ENCODE measurements around the gene DCDC1.

Gene DCDC1

DNA sequence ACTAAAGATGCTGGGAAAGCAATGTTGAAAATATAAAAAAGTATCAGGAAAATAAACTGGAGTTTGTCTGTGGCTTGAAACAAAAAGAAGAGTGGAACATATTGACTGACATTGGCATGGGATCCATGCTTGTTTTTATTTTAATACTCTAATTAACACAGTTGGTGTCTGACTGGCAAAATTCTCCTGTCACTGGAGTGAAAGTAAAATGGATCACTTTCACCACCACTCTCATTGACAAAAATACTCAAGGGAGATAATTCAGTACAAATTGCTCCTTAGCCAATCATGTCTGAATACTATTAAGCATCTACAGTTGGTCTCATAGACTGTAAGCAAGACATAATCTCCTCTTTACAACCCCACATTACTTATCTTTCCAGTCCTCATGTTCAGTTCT, 101.8 kb downstream of the DCDC1 start:
- Mint-ChIP-seq H3K9me3 (peaks cover 12% of the 10 kb centered on the region), H3K4me3 (no peak overlapping the region), H3K36me3 (no peaks in the 10 kb centered on the region), H3K27ac (no peak overlapping the region), H3K27me3 (peaks cover 1% of the 10 kb centered on the region), H3K4me1 (no peaks in the 10 kb centered on the region)

DNA sequence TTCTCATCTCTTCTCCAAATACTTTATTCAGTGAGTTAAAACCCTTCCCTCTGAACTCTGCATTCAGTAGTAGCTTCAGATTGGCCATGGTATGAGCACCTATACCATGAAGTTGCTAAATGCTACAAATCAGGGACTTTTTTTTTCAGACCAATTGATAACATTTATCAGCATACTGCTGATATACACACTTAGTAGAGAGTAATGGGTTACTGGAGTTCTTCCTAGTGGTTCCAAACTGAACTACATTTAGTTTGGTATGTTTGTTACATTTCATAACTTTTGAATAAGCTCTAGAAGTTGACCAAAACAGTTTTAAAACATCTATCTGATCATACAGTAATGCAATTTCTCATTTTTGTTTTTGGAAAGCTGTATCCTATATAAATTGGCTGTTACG, 104.7 kb downstream of the DCDC1 start:
- no peak overlapping the region for H3K4me3 Mint-ChIP-seq
- no peak overlapping the region for H3K27ac Mint-ChIP-seq
- H3K9me3 Mint-ChIP-seq = no peaks in the 10 kb centered on the region
- no peaks in the 10 kb centered on the region for H3K36me3 Mint-ChIP-seq
- peaks cover 1% of the 10 kb centered on the region for H3K27me3 Mint-ChIP-seq
- no peaks in the 10 kb centered on the region for H3K4me1 Mint-ChIP-seq

DNA sequence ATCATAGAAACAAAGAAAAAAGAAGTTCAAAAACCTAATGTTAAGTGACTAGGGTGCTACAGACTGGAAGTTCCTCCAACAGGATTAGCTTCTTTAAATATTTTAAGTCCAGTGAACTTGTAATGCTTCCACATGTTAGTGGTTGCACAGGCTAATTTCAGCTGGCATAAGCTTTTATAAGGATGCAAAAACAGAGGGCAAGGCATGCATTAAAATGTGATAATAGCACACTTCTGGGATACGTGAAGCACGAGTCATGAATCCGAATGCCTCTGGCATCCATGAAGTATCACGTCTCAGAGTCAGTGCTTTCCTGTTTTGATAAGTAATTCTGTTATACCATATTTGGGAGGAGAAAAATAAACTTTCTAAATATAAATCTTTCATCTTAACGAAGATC, 106.8 kb downstream of the DCDC1 start:
- Mint-ChIP-seq H3K36me3 (no peaks in the 10 kb centered on the region), H3K27ac (no peak overlapping the region), H3K9me3 (no peaks in the 10 kb centered on the region), H3K27me3 (peaks cover 1% of the 10 kb centered on the region), H3K4me1 (no peaks in the 10 kb centered on the region), H3K4me3 (no peak overlapping the region)

DNA sequence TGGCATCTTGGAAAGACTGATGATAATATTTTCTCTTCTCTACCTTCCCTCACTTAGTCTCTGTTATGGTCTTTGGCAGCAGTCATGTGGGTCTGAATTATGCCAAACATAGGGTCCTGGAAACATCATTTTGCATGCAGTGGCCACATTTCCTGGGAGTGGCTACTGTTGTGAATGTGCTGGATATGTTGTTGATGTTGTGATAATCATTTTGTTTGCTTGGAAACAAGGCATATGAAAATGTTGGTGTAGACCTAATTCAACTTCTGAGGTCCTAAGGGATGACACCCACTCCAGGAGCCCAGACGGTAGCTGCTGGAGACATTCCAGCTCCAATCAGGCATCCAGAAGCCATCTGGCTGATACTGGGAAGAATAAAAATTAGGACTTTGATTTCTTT, 109.7 kb downstream of the DCDC1 start:
- no peaks in the 10 kb centered on the region for H3K4me1 Mint-ChIP-seq
- no peaks in the 10 kb centered on the region for H3K27me3 Mint-ChIP-seq
- H3K36me3 Mint-ChIP-seq = no peaks in the 10 kb centered on the region
- H3K9me3 Mint-ChIP-seq = no peaks in the 10 kb centered on the region
- no peak overlapping the region for H3K27ac Mint-ChIP-seq
- no peak overlapping the region for H3K4me3 Mint-ChIP-seq

DNA sequence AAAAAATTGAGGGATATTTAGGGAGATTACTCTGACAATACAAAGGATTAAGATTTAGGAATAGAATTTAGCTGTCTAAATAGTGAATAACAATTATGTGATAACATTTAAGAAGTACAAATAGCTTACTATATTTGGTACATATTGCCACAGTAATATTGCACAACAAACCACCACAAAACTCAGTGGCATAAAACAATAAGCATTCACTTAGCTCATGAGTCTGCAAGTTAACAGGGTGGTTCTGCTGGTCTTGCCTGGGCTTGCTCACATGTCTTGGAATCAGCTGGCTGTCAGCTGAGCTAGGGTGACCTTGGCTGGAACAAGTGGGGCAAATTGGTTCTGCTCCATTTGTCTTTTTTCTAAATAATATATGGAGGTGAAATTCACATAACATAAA, 115.1 kb downstream of the DCDC1 start:
- H3K4me1 Mint-ChIP-seq = no peaks in the 10 kb centered on the region
- H3K36me3 Mint-ChIP-seq = no peaks in the 10 kb centered on the region
- H3K4me3 Mint-ChIP-seq = no peak overlapping the region
- H3K27ac Mint-ChIP-seq = no peak overlapping the region
- peaks cover 5% of the 10 kb centered on the region for H3K27me3 Mint-ChIP-seq
- no peaks in the 10 kb centered on the region for H3K9me3 Mint-ChIP-seq

DNA sequence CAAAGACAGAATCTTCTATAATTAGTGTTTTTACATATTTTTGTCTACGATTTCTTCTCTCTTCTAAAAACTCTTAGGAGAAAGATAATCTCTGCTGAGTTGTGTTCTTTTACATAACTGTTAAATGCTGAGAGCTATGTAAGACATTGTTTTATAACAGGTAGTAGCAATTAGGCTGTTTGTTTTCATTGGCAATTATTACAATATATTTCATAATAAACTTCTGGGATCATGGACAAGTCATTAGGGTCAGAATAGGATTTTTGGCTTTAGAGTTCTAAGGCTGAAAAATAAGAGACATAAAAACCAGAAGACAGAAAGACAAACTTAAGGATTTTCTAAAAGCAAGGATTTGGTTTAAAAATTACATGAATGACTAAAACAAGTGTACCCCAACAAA, 120.8 kb downstream of the DCDC1 start:
- Mint-ChIP-seq H3K9me3 (no peaks in the 10 kb centered on the region), H3K27ac (no peak overlapping the region), H3K4me3 (no peak overlapping the region), H3K36me3 (no peaks in the 10 kb centered on the region), H3K4me1 (no peaks in the 10 kb centered on the region), H3K27me3 (peaks cover 5% of the 10 kb centered on the region)

DNA sequence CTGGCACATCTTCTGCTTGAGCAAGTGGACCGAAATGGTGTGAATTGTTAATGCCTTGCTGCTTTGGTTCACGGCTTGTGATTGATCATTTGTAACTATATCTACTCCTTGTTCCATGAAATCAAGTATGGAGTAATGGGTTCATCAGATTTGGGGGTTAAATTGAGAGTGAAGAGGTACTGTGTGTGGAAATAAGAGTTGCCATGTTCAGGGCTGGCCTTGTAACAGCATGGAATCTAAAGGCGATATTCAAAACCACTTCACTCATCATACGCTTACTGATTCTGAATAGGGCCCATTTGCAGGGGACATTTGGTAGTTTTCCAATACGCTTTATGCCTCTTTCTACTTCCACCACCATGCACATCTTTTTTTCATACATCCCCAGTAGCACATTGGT, 122.2 kb downstream of the DCDC1 start:
- Mint-ChIP-seq H3K27ac (no peak overlapping the region), H3K4me3 (no peak overlapping the region), H3K27me3 (peaks cover 5% of the 10 kb centered on the region), H3K4me1 (no peaks in the 10 kb centered on the region), H3K36me3 (no peaks in the 10 kb centered on the region), H3K9me3 (no peaks in the 10 kb centered on the region)

DNA sequence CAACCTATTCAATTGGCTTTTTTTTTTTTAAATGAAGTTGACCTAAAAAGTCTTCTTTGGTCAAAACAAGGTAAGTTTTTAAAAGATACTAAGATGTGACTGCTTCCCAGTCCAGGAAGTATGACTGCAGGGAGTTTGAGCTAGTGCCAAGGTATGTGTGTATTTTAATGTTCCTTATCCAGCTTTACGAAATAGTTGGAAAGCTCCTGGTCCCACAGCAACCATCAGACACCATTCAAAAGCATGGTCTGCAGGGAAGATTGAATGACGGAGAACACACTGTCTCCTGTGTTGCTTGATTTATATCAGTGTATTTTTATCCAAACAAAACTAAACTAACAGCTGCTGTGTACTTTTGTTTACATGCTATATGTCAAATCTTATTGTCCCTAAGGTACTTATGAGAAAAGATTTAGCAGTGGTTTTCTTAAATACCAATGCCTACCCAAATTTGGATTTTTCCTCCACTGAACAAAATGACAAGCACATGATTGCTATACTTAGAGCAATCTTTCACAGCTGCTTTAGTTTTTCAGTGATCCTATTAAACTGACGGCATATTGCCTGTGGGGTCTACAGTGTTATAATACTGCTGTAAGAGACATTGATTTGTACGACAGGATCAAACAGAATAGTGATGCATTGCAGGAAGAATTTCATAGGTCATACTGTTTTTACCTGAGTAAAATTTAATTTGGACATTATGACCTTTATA, 122.9 kb downstream of the DCDC1 start:
- peaks cover 5% of the 10 kb centered on the region for H3K27me3 Mint-ChIP-seq
- no peaks in the 10 kb centered on the region for H3K9me3 Mint-ChIP-seq
- no peak overlapping the region for H3K27ac Mint-ChIP-seq
- no peaks in the 10 kb centered on the region for H3K36me3 Mint-ChIP-seq
- H3K4me3 Mint-ChIP-seq = no peak overlapping the region
- no peaks in the 10 kb centered on the region for H3K4me1 Mint-ChIP-seq

DNA sequence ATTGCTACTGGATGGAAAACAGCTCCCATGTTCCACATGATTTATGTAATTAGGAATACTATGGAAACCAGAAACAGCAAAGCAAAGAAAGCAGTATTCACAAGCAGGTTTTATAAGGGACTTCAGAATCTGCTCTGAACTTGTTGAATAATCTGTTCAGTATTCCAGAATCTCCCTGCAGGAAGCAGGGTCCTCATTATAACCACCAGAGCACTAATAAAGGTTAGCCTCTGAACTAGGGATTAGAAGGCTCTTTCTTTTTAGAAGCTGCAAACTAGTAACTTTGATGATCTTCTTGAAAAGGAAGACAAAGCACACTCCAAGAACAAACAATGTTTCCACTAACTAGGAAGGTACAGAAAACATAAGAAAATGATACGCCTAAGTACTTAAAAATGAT, 125.8 kb downstream of the DCDC1 start:
- H3K9me3 Mint-ChIP-seq = no peaks in the 10 kb centered on the region
- no peak overlapping the region for H3K27ac Mint-ChIP-seq
- H3K4me1 Mint-ChIP-seq = no peaks in the 10 kb centered on the region

DNA sequence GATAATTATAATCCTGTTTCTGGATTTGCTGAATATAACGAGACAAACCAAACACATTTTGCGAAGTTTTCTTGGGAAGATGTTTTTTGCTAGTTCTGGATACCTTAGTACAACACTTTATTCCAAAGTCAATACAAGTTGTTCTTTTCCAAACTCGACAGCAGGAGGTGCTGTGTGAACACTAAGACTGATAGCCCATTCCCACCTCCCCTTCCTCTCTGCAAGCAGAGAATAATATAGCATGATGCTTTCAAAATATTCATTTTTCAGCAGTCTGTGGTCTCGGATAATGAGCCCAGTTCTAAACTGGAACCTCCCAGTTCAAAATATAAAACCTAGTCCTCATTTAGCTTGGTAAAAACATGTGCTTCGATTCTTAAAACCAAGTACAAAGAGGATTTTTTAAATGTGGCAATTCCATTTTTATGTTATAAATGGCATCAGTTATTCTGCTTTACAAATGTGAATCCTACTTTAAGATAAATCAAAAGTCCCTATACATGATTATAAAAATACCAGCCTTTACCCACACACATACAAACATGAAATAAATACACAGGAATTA, 129.1 kb downstream of the DCDC1 start:
- Mint-ChIP-seq H3K27me3 (no peaks in the 10 kb centered on the region), H3K4me1 (no peaks in the 10 kb centered on the region), H3K4me3 (no peak overlapping the region), H3K9me3 (no peaks in the 10 kb centered on the region), H3K27ac (no peak overlapping the region), H3K36me3 (no peaks in the 10 kb centered on the region)

More for the DNA sequence above, 125.8 kb downstream of the DCDC1 start:
- Mint-ChIP-seq H3K4me3 (no peak overlapping the region), H3K27me3 (no peaks in the 10 kb centered on the region), H3K36me3 (no peaks in the 10 kb centered on the region)

DNA sequence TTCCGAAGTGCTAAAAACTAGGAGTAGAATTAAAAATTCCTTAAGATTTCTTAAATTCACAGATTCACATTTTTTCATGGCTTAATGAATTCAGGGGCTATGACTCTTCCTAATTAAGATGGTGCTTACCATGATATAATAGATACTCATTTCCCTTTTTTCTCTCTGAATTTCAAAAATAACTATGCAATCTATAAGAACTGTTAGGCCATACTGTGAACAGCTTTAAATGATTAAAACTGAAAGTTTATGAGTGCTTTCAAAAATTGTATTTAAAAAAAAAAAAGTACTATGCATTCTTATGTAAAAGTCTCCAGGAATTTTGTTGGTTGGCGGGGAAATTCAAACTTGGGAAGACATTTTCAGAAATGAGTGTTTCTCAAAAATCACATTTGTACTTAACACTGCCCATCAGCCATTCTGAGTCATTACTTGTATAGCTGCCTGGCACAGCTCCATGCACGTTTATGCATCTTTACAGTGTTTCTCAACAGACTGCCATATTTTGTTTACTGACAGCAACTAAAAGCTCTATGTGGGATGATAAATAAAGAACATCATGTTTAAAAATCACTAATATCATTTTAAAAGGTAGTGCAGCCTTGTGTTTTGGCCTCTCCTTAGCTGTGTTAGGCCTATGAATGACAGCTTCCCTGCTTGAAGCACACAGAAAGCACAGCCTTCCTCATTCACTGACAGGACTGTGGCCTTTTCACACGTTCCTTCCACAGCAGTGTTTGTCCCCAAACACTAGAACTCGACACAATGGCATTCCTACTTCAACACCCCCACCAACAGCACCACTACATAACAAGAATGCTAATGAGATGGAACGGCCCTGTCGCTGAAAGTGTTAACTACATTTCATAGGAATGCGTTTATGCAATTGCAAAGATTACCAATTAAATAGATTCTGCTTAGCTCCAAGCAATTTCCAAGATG, 131.4 kb downstream of the DCDC1 start:
- no peaks in the 10 kb centered on the region for H3K4me1 Mint-ChIP-seq
- no peaks in the 10 kb centered on the region for H3K27me3 Mint-ChIP-seq
- no peaks in the 10 kb centered on the region for H3K9me3 Mint-ChIP-seq
- no peaks in the 10 kb centered on the region for H3K36me3 Mint-ChIP-seq
- H3K4me3 Mint-ChIP-seq = no peak overlapping the region
- no peak overlapping the region for H3K27ac Mint-ChIP-seq

DNA sequence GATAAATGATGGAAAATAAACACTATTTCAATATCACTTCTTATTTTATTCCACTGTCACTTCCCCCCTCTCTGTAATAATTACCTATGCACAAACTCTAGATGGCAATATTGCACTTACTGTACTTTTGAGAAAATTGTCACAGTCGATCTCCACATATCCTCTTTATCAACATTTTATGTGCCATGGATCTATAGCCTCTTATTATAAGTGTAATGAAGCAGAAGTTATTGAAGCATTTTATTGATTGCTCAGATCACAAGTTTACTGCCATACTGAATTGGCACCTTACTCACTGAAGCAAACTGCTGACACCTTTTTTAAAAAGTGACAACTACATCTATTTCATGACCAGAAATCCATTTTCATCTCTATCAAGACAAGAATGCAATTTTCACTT, 133.4 kb downstream of the DCDC1 start:
- Mint-ChIP-seq H3K4me1 (no peaks in the 10 kb centered on the region), H3K27me3 (no peaks in the 10 kb centered on the region), H3K4me3 (no peak overlapping the region), H3K27ac (no peak overlapping the region), H3K36me3 (no peaks in the 10 kb centered on the region), H3K9me3 (no peaks in the 10 kb centered on the region)

DNA sequence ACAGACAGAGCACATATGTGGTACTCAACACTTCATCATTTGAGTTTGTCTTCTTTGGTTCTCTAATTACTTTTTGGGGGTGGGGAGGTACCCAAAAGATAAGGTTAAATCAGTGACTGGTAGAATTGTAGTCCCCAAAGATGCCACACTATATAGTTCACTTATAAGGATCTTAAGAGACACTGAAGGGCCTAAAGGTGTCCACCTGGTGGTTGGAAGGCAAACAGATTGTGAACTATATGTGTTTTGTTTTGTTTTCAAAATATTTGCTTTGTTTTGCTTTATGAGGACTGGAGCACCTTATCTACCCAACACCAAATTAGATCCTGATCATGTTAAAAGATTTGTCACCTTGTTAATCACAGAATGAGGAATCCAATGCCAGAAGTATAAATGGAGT, 136.1 kb downstream of the DCDC1 start:
- Mint-ChIP-seq H3K36me3 (no peaks in the 10 kb centered on the region), H3K4me3 (no peak overlapping the region), H3K4me1 (no peaks in the 10 kb centered on the region), H3K27me3 (no peaks in the 10 kb centered on the region), H3K9me3 (no peaks in the 10 kb centered on the region), H3K27ac (no peak overlapping the region)

DNA sequence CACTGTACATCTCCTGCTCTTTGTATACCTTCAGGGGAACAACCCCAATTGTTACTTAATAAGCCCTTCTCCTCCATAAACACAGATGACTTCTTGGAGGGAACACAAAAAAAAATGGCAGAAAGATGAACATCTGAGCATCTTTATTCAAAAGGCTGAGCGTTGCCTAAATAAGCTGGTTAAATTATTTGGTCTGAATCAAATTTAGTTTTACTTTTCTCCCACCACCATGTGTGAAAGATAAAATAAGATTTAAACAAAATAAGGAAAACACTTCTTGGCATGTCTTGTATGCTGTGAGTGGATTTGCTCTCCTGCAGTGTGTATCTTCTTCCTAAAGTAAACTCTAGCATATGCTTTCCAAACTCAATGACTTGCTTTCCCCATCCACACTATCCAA, 137.9 kb downstream of the DCDC1 start:
- H3K36me3 Mint-ChIP-seq = no peaks in the 10 kb centered on the region
- H3K4me3 Mint-ChIP-seq = no peak overlapping the region
- no peak overlapping the region for H3K27ac Mint-ChIP-seq
- no peaks in the 10 kb centered on the region for H3K9me3 Mint-ChIP-seq
- H3K4me1 Mint-ChIP-seq = no peaks in the 10 kb centered on the region
- no peaks in the 10 kb centered on the region for H3K27me3 Mint-ChIP-seq

DNA sequence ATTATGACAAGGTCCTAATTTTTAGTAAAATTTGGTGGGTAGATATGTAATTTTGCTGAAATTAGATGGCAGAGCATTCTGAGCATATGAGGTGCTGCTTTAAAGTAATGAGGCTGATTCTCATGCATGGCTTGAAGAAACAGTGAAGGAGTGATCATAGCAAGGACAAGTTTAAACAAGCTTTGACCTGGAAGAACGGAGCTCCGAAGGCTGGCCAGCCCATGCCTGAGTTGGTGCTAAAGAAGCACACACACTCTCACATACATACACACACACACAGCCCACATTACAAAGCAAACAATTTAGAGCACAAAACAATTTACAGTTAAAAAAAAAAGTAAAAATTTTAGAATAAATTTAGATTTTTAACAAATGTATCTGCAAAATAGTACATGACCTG, 150.7 kb downstream of the DCDC1 start:
- H3K4me3 Mint-ChIP-seq = no peak overlapping the region
- H3K27me3 Mint-ChIP-seq = peaks cover 3% of the 10 kb centered on the region
- no peaks in the 10 kb centered on the region for H3K36me3 Mint-ChIP-seq
- no peaks in the 10 kb centered on the region for H3K9me3 Mint-ChIP-seq
- no peak overlapping the region for H3K27ac Mint-ChIP-seq
- H3K4me1 Mint-ChIP-seq = no peaks in the 10 kb centered on the region

DNA sequence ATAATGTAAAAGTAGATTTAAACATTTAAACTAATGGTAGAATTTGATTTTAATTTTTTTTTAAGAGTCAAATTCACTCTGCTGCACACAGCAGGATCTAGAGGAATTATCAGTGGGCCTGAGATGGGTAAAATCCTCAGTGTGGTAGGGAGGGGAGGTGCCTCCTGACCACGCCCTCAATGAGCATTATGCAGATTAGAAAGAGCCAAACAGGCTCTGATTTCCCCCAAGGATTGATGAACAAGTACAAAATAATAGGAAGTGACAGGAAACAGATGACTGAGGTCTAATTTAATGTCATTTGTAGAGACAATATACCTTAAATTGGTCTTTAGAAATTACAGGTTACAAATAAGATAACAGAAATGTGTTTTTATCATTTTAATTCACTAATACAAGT, 155.2 kb downstream of the DCDC1 start:
- H3K9me3 Mint-ChIP-seq = no peaks in the 10 kb centered on the region
- H3K27me3 Mint-ChIP-seq = peaks cover 3% of the 10 kb centered on the region
- no peaks in the 10 kb centered on the region for H3K4me1 Mint-ChIP-seq
- no peak overlapping the region for H3K4me3 Mint-ChIP-seq
- no peaks in the 10 kb centered on the region for H3K36me3 Mint-ChIP-seq
- no peak overlapping the region for H3K27ac Mint-ChIP-seq

Measured in activated naive CD4-positive, alpha-beta T cell treated with anti-CD3 and anti-CD28 coated beads, Interleukin-2, amount 50 U/mL, for 24 hours (primary cell).